MM.1S (cell line): ENCODE data around the gene THADA.

Experiments used
- DNase-seq: peaks from one replicate; pipeline ENCODE4 v3.0.0-alpha.2; 2015
- H2AFZ ChIP-seq: fragments of 300-600 bp; sonication (generic); 2 replicates; pipeline ENCODE4 v1.6.0; 2016; ENCODE audit warnings: antibody characterized with exemption, low read length
- H3F3A ChIP-seq: fragments of 300-600 bp; sonication (generic); 2 replicates; pipeline ENCODE4 v1.6.1; 2016; ENCODE audit warnings: mild to moderate bottlenecking, antibody characterized with exemption, low read length, moderate library complexity, mixed read lengths; ENCODE audit not compliant: insufficient read depth
- H3K27ac ChIP-seq: fragments of 300-600 bp; sonication (generic); 2 replicates; pipeline ENCODE4 v1.5.1; 2016; ENCODE audit warnings: mild to moderate bottlenecking, low read length
- H3K27me3 ChIP-seq: fragments of 300-600 bp; sonication (generic); replicated peaks from 2 replicates; pipeline ENCODE4 v1.6.0; 2016; ENCODE audit warnings: low read length; ENCODE audit not compliant: insufficient read depth
- H3K36me3 ChIP-seq: fragments of 300-600 bp; sonication (generic); replicated peaks from 2 replicates; pipeline ENCODE4 v1.6.1; 2016; ENCODE audit warnings: mild to moderate bottlenecking, low read length, mixed read lengths; ENCODE audit not compliant: insufficient read depth
- H3K4me1 ChIP-seq: fragments of 300-600 bp; sonication (generic); 2 replicates; pipeline ENCODE4 v1.6.1; 2016; ENCODE audit warnings: low read length, mixed read lengths
- H3K4me2 ChIP-seq: fragments of 300-600 bp; sonication (generic); 2 replicates; pipeline ENCODE4 v1.6.0; 2016; ENCODE audit warnings: low read depth, low read length
- H3K4me3 ChIP-seq: fragments of 300-600 bp; sonication (generic); 2 replicates; pipeline ENCODE4 v1.5.1; 2016; ENCODE audit warnings: low read length, mixed read lengths
- H3K79me2 ChIP-seq: fragments of 300-600 bp; sonication (generic); 2 replicates; pipeline ENCODE4 v1.6.1; 2016; ENCODE audit warnings: mixed run types, low read length, mixed read lengths
- H3K9ac ChIP-seq: fragments of 300-600 bp; sonication (generic); 2 replicates; pipeline ENCODE4 v1.6.1; 2016; ENCODE audit warnings: low read length, mixed read lengths
- H3K9me2 ChIP-seq: fragments of 300-600 bp; sonication (generic); replicated peaks from 2 replicates; pipeline ENCODE4 v1.6.1; 2016; ENCODE audit warnings: mild to moderate bottlenecking, low read length, mixed read lengths; ENCODE audit not compliant: insufficient read depth
- H3K9me3 ChIP-seq: fragments of 300-600 bp; sonication (generic); replicated peaks from 2 replicates; pipeline ENCODE4 v1.6.1; 2016; ENCODE audit warnings: mild to moderate bottlenecking, low read length, mixed read lengths; ENCODE audit not compliant: insufficient read depth
- H4K20me1 ChIP-seq: fragments of 300-600 bp; sonication (generic); 2 replicates; pipeline ENCODE4 v1.6.1; 2016; ENCODE audit warnings: mild to moderate bottlenecking, low read length, moderate library complexity, mixed read lengths; ENCODE audit not compliant: insufficient read depth
- CTCF ChIP-seq: fragments of 300-600 bp; sonication (generic); IDR thresholded peaks from 2 replicates; pipeline ENCODE4 v1.5.1; 2016; ENCODE audit warnings: antibody characterized with exemption, low read length, mixed read lengths
- EZH2 ChIP-seq: fragments of 300-600 bp; sonication (generic); optimal IDR thresholded peaks from 2 replicates; pipeline ENCODE3; 2017; ENCODE audit warnings: low read depth, mild to moderate bottlenecking, antibody characterized with exemption, low read length, mixed read lengths
- EZH2phosphoT487 ChIP-seq: fragments of 300-600 bp; sonication (generic); IDR thresholded peaks from 2 replicates; pipeline ENCODE4 v1.6.1; 2018; ENCODE audit warnings: antibody characterized with exemption, low read length

THADA gene

GRCh38 chr2:43360137-43360536 lies 235.7 kb downstream of the THADA start:
- H2AFZ ChIP-seq: no peak overlapping the region
- no peaks in the 10 kb centered on the region for H3F3A ChIP-seq
- no peaks in the 10 kb centered on the region for H3K79me2 ChIP-seq
- H3K4me2 ChIP-seq: no peak overlapping the region
- no peak overlapping the region for H3K27ac ChIP-seq
- no peaks in the 10 kb centered on the region for H4K20me1 ChIP-seq
- H3K27me3 ChIP-seq: no peaks in the 10 kb centered on the region
- no peaks in the 10 kb centered on the region for H3K9me2 ChIP-seq
- no peak for DNase-seq
- H3K9ac ChIP-seq: no peak overlapping the region
- H3K9me3 ChIP-seq: no peaks in the 10 kb centered on the region
- H3K4me1 ChIP-seq: no peaks in the 10 kb centered on the region
- H3K36me3 ChIP-seq: no peaks in the 10 kb centered on the region
- no peak overlapping the region for H3K4me3 ChIP-seq
- TF ChIP-seq CTCF (no peak), EZH2 (no peak), EZH2phosphoT487 (no peak)

- H3K9me3 ChIP-seq: no peaks in the 10 kb centered on the region
- no peak overlapping the region for H3K4me2 ChIP-seq
Measured at GRCh38 chr2:43358410-43359201, 237.2 kb downstream of the THADA start.

GRCh38 chr2:43356774-43357173 lies 239.1 kb downstream of the THADA start:
- H3K9ac ChIP-seq: no peak overlapping the region
- no peak overlapping the region for H2AFZ ChIP-seq
- no peak overlapping the region for H3K27ac ChIP-seq
- H3F3A ChIP-seq: no peaks in the 10 kb centered on the region
- TF ChIP-seq EZH2phosphoT487 (no peak), EZH2 (no peak), CTCF (no peak)
- no peaks in the 10 kb centered on the region for H3K79me2 ChIP-seq
- H3K9me2 ChIP-seq: no peaks in the 10 kb centered on the region
- no peaks in the 10 kb centered on the region for H3K27me3 ChIP-seq
- H4K20me1 ChIP-seq: no peaks in the 10 kb centered on the region
- H3K4me3 ChIP-seq: no peak overlapping the region
- no peaks in the 10 kb centered on the region for H3K36me3 ChIP-seq
- H3K4me2 ChIP-seq: no peak overlapping the region
- H3K4me1 ChIP-seq: no peaks in the 10 kb centered on the region
- no peaks in the 10 kb centered on the region for H3K9me3 ChIP-seq
- DNase-seq: no peak

More at GRCh38 chr2:43358410-43359201, 237.2 kb downstream of the THADA start:
- no peaks in the 10 kb centered on the region for H3K4me1 ChIP-seq
- no peaks in the 10 kb centered on the region for H3K36me3 ChIP-seq
- no peak overlapping the region for H3K4me3 ChIP-seq
- H3K27ac ChIP-seq: no peak overlapping the region
- no peaks in the 10 kb centered on the region for H4K20me1 ChIP-seq
- H3K9ac ChIP-seq: no peak overlapping the region
- DNase-seq: no peak
- TF ChIP-seq EZH2: no peak
- no peak for TF ChIP-seq CTCF
- no peak for TF ChIP-seq EZH2phosphoT487
- no peaks in the 10 kb centered on the region for H3F3A ChIP-seq
- H3K79me2 ChIP-seq: no peaks in the 10 kb centered on the region
- H3K9me2 ChIP-seq: no peaks in the 10 kb centered on the region
- H3K27me3 ChIP-seq: no peaks in the 10 kb centered on the region
- no peak overlapping the region for H2AFZ ChIP-seq
